Esophagus muscularis mucosa (tissue), 3 donors: ENCODE measurements around the gene ELAPOR1.

Experiments used
- POLR2A ChIP-seq: fragments of 450-650 bp; IDR thresholded peaks from one replicate; pipeline ENCODE4 v1.6.1; 2017; ENCODE audit warnings: antibody characterized with exemption, moderate library complexity, mild to moderate bottlenecking, low read depth
- POLR2AphosphoS5 ChIP-seq, 2 donors: sonication (generic); formaldehyde crosslinking; IDR thresholded peaks; one replicate each; pipeline ENCODE4 v1.6.1; 2017; ENCODE audit warnings: antibody characterized with exemption in 2 of 2
- TF ChIP-seq, protein P1 (sequence below), 3 experiments: fragments of 200-600 bp in 2 of 3; fragments of 450-650 bp in 1 of 3; sonication (generic) in 2 of 3; IDR thresholded peaks; one replicate each; pipeline ENCODE4 v1.5.1; 2017 to 2019; ENCODE audit warnings: antibody characterized with exemption in 3 of 3, mild to moderate bottlenecking in 2 of 3, moderate library complexity in 1 of 3

DNA sequence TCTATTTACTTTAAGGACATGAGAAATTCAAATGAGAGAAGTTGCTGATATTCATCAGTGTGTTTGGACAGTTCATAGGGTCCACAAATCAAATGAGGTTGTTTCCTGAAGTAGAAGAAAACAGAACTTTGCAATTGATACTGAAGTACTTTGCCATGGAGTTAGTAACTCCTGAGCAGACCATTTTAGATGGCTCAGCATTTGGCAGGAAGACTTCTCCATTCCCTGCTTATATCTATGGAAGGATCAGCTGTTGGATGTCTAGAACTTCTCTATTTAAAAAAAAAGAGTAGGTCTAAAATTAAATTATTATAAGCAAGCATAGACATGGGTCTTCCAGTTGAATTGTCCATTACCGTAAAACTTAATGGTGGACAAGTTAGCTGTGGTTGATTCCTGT lies 18.3 kb upstream of the ELAPOR1 start:
- TF ChIP-seq, protein P1, sequence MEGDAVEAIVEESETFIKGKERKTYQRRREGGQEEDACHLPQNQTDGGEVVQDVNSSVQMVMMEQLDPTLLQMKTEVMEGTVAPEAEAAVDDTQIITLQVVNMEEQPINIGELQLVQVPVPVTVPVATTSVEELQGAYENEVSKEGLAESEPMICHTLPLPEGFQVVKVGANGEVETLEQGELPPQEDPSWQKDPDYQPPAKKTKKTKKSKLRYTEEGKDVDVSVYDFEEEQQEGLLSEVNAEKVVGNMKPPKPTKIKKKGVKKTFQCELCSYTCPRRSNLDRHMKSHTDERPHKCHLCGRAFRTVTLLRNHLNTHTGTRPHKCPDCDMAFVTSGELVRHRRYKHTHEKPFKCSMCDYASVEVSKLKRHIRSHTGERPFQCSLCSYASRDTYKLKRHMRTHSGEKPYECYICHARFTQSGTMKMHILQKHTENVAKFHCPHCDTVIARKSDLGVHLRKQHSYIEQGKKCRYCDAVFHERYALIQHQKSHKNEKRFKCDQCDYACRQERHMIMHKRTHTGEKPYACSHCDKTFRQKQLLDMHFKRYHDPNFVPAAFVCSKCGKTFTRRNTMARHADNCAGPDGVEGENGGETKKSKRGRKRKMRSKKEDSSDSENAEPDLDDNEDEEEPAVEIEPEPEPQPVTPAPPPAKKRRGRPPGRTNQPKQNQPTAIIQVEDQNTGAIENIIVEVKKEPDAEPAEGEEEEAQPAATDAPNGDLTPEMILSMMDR (IDR thresholded peaks at IDR 0.05): no peak
- TF ChIP-seq POLR2A (no peak), POLR2AphosphoS5 (IDR thresholded peaks at IDR 0.05) (no peak)
